ENCODE data around the gene SAMD1. TPM values are rescaled to one million over a fixed set of nuclear protein-coding genes. Genes with fewer than 3 reads are reported as not detected.

The SAMD1 gene
- total and polyA plus RNA-seq, 2 of the 8 experiments (the other 6 are each of a cell fraction or from before 2014, with no cell fraction given), result 40.0 to 100 TPM

- TF ChIP-seq RAD21 (IDR thresholded peaks at IDR 0.05 in 1 of 2, conservative IDR thresholded peaks at IDR 0.05 in 1 of 2; ENCODE audit: low read depth in 2 of 2, low read length in 2 of 2), result peak; percentile 70 to 75
- TF ChIP-seq BRCA1 (IDR thresholded peaks at IDR 0.05; ENCODE audit: low read depth, low read length), result no peak
- TF ChIP-seq, protein P1, sequence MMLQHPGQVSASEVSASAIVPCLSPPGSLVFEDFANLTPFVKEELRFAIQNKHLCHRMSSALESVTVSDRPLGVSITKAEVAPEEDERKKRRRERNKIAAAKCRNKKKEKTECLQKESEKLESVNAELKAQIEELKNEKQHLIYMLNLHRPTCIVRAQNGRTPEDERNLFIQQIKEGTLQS (IDR thresholded peaks at IDR 0.05; ENCODE audit: insufficient read depth, low read depth, low read length), result no peak
- TF ChIP-seq POLR2A (IDR thresholded peaks at IDR 0.05; ENCODE audit: control extremely low read depth in 1 of 2, low read depth in 2 of 2, low read length in 2 of 2), result peak; percentile 71 to 93
- peak; percentile 6 for TF ChIP-seq CREB1 (IDR thresholded peaks at IDR 0.05)
- no peak for TF ChIP-seq EP300 (IDR thresholded peaks at IDR 0.05; ENCODE audit: borderline replicate concordance in 1 of 2, low read depth in 2 of 2, low read length in 2 of 2)
- peak; percentile 46 for TF ChIP-seq SAP30 (IDR thresholded peaks at IDR 0.05; ENCODE audit: insufficient read depth, insufficient replicate concordance, low read length)
- no peak for TF ChIP-seq SIX5 (IDR thresholded peaks at IDR 0.05; ENCODE audit: low read depth, low read length)
- no peak for TF ChIP-seq CTBP2 (IDR thresholded peaks at IDR 0.05; ENCODE audit: borderline replicate concordance, insufficient read depth, insufficient read length, low read length)
- no peak for TF ChIP-seq HDAC6 (IDR thresholded peaks at IDR 0.05; ENCODE audit: low read depth, low read length)
- TF ChIP-seq ATF2 (IDR thresholded peaks at IDR 0.05; ENCODE audit: low read length), result peak; percentile 55; the same call in 1 of the 2 replicates
- TF ChIP-seq SP1 (IDR thresholded peaks at IDR 0.05; ENCODE audit: low read depth, low read length), result peak; percentile 76; the same call in 1 of the 2 replicates
- no peak for TF ChIP-seq SRF (IDR thresholded peaks at IDR 0.05; ENCODE audit: low read depth, low read length)
- TF ChIP-seq YY1 (IDR thresholded peaks at IDR 0.05; ENCODE audit: low read depth, low read length), result no peak
Measured at GRCh38 chr19:14136509-14137281, 46.1 kb upstream of the SAMD1 start, which contains the start of gene ASF1B (continued).
